Astrocyte of the cerebellum (primary cell): ENCODE results near the gene BAK1.

ENCODE experiments used
- DNase-seq: peaks from one replicate; pipeline ENCODE4 v3.0.0-alpha.2; 2011; ENCODE audit warnings: low read depth
- H3K4me3 ChIP-seq: 2 replicates; pipeline ENCODE4 v1.5.1; 2011; ENCODE audit warnings: mild to moderate bottlenecking, low read depth, low read length, moderate library complexity
- in situ Hi-C: cut with HindIII; loops from 2 replicates; pipeline ENCODE4 v1.10.0; 2017; ENCODE audit warnings: low sequenced_read_pairs
- TF ChIP-seq, protein P1 (sequence below): IDR thresholded peaks from 2 replicates; pipeline ENCODE4 v1.5.1; 2012; ENCODE audit warnings: low read length, low read depth, moderate library complexity, mild to moderate bottlenecking; ENCODE audit errors: missing control alignments

Gene BAK1

GRCh38 chr6:33621711-33622388 is 41.8 kb upstream of the BAK1 start:
- in situ Hi-C loops, result no loop called here
- no peak for DNase-seq
- TF ChIP-seq, protein P1, sequence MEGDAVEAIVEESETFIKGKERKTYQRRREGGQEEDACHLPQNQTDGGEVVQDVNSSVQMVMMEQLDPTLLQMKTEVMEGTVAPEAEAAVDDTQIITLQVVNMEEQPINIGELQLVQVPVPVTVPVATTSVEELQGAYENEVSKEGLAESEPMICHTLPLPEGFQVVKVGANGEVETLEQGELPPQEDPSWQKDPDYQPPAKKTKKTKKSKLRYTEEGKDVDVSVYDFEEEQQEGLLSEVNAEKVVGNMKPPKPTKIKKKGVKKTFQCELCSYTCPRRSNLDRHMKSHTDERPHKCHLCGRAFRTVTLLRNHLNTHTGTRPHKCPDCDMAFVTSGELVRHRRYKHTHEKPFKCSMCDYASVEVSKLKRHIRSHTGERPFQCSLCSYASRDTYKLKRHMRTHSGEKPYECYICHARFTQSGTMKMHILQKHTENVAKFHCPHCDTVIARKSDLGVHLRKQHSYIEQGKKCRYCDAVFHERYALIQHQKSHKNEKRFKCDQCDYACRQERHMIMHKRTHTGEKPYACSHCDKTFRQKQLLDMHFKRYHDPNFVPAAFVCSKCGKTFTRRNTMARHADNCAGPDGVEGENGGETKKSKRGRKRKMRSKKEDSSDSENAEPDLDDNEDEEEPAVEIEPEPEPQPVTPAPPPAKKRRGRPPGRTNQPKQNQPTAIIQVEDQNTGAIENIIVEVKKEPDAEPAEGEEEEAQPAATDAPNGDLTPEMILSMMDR, result no peak
- H3K4me3 ChIP-seq, result peak overlapping the region; percentile 53

DNA sequence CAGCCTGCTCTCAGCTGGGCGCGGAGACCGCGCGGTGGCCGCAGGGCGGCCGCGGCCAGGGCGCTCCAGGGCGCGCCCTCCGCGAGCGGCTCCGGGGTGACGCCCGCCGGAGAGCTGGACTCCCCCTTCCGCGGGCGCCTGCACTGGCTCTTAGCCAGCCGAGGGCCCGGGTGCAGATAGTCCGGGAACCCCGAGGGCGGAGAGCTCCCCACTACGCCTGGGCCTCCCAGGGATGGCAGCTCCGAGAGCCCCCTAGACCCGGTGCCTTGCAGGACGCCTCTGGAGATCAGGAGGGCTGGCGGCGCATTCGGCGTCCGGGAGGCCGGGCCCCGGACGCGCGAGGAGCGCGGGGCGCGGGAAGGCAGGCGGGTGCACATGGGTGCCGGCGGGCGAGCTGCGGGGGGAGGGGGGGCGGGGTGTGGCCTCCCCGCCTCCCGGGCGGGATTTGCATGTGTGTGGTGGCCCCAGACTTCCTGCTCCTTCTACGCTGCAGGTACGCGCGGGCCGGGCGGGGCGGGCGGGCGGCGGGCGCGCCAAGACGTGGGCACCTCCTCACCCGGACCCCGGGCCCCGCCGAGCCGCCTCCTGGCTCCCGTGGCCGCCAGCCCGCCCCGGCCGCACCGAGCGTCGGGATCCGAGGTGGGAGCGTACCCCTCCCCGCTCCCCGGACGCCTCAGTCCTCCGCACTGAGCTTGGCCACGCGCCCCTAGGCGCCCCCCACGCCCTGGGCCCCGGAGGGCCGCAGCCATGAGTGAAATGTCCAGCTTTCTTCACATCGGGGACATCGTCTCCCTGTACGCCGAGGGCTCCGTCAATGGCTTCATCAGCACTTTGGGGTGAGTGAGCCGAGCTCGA is 41.0 kb upstream of the BAK1 start, which contains the start of gene ITPR3:
TSS of gene ITPR3 (plus strand) at position 467 of the 855 bp plus-strand sequence. CDS start at position 748, 281 bp downstream.
- H3K4me3 ChIP-seq, result peak within 1 kb of the TSS; percentile 53
- TF ChIP-seq, protein P1, result no peak
- in situ Hi-C loops, result no loop called here
- no peak for DNase-seq

DNA sequence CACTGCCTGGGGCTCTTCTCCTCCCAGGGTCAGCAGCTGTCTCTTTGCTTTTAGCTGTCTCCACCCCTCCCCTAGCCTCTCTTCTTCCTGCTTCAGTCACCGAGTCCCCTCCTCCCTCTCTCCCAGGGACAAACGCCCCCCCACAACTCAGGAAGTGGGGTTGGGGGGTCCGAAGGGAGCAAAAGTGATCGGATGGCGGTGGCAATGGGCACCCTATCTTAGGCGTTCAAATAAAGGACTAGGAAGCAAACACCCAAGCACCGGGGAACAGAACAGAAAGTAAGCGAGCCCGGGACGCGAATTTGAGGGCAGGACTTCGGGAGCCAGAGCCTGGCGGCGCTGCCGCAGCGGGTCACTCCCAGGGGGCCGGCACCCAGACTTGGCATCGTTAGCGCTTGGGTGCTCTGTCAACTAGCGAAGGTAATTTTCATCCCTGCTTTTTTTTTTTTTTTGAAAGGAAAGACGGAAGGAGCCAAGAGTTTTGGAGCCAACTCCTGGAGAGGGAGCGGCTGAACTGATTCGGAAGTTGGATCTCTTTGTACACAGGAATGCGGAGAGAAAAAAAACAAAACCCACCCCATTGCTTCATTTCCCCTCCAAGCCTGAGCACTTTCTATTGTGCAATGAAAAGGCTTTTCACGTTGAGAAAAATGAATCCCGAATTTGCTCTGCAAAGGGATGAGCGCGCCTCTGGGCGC is 40.2 kb upstream of the BAK1 start:
- peak; percentile 33 for DNase-seq
- in situ Hi-C loops, result no loop called here
- H3K4me3 ChIP-seq, result peak overlapping the region; percentile 53
- TF ChIP-seq, protein P1, result no peak

- in situ Hi-C loops, result no loop called here
Observed at GRCh38 chr6:33619166-33619840, 39.2 kb upstream of the BAK1 start.

DNA sequence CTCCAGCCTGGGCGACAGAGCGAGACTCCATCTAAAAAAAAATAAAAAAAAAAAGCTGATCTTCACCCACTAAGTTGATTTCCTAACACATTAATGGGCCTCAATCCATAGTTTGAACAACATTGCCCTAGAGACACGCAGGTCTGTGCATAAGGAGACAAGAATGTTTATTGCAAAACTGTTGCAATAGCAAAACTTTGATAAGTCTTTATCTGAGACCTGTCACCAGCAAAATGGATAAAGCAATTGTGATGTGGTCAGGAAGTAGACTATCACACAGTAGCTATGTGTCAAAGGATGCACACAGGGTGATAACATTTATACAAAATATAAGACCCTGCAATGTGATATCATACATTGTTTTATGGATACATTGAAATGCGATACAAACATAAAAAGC is 36.8 kb upstream of the BAK1 start:
- no peak overlapping the region for H3K4me3 ChIP-seq
- TF ChIP-seq, protein P1, result no peak
- DNase-seq, result no peak
- in situ Hi-C loops, result no loop called here

More at GRCh38 chr6:33619166-33619840, 39.2 kb upstream of the BAK1 start:
- no peak overlapping the region for H3K4me3 ChIP-seq
- TF ChIP-seq, protein P1, result no peak
- DNase-seq, result no peak

DNA sequence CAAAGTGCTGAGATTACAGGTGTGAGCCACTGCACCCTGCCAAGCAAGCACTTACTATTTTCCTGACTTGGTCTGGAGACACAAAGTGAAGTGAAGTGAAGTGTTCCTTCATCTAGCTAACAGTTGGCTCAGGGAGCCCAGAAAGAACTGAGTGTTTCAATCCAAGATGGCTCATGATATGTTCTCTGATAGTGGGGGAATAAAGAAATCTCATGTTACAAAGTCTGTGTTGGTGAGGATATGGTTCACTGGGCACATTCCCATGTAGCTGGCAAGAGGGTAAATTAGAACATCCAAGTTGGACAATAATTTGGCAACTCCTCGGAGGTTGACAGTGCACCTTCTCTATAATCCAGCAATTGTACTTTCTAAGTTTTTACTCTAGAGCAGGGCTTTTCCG is 36.0 kb upstream of the BAK1 start:
- in situ Hi-C loops, result no loop called here
- TF ChIP-seq, protein P1, result no peak
- H3K4me3 ChIP-seq, result no peak overlapping the region
- DNase-seq, result no peak
